ENCODE measurements around the gene PROM2. TPM values are rescaled to one million over a fixed set of nuclear protein-coding genes. Genes with fewer than 3 reads are reported as not detected.

The PROM2 gene
- total RNA-seq, 1 donor from 2014 or later = 0.93 TPM

GRCh38 chr2:95315801-95316411, 41.7 kb downstream of the PROM2 start:
- intact Hi-C loops (cut with micrococcal nuclease) = no loop called here

DNA sequence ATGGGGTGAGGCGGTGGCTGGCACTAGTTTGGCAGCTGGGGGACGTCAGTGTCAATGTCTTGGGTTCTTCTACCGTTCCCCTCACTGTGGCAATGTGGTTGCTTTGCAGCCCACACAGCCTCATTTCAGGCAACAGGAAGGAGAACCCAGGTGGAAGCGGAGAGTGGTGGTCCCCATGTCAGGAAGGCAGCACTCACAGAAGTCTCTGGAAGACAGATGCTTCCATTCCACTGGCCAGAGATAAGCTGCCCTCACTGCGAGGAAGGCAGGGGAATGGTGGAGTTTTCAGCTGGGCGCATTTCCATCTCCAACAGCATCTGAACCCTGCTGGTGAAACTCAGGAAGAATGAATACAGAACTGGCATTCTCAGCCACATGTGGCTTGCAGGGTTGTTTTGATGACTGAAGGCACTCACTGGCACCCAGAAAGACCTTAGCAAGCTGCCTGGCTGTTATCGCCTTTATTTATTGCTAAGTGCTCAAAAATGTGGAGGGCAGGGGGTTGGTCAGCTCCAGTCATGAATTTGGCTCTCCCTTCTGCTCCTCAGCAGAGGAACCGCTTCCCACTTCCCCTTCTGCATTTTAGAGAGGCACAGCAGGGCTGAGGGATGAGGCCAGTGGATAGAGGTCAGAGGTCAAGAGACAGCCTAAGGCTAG, 42.3 kb downstream of the PROM2 start:
- Mint-ChIP-seq H3K27ac (no peak overlapping the region), H3K27me3 (no peaks in the 10 kb centered on the region), H3K9me3 (no peaks in the 10 kb centered on the region), H3K36me3 (ENCODE audit: low read depth) (no peaks in the 10 kb centered on the region), H3K4me1 (no peaks in the 10 kb centered on the region), H3K4me3 (no peak overlapping the region)
- ATAC-seq (ENCODE audit: low read depth) = no peak
- POLR2A ChIA-PET = no interaction called here
- TF ChIP-seq, protein P1, sequence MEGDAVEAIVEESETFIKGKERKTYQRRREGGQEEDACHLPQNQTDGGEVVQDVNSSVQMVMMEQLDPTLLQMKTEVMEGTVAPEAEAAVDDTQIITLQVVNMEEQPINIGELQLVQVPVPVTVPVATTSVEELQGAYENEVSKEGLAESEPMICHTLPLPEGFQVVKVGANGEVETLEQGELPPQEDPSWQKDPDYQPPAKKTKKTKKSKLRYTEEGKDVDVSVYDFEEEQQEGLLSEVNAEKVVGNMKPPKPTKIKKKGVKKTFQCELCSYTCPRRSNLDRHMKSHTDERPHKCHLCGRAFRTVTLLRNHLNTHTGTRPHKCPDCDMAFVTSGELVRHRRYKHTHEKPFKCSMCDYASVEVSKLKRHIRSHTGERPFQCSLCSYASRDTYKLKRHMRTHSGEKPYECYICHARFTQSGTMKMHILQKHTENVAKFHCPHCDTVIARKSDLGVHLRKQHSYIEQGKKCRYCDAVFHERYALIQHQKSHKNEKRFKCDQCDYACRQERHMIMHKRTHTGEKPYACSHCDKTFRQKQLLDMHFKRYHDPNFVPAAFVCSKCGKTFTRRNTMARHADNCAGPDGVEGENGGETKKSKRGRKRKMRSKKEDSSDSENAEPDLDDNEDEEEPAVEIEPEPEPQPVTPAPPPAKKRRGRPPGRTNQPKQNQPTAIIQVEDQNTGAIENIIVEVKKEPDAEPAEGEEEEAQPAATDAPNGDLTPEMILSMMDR (IDR thresholded peaks at IDR 0.05) = no peak
- intact Hi-C loops (cut with micrococcal nuclease) = no loop called here
- CTCF ChIA-PET = no interaction called here
- DNase-seq = no peak

More at GRCh38 chr2:95315801-95316411, 41.7 kb downstream of the PROM2 start:
- H3K36me3 Mint-ChIP-seq (ENCODE audit: low read depth) = no peaks in the 10 kb centered on the region
- H3K4me1 Mint-ChIP-seq = no peaks in the 10 kb centered on the region
- no peaks in the 10 kb centered on the region for H3K9me3 Mint-ChIP-seq
- DNase-seq (no peak), ATAC-seq (ENCODE audit: low read depth) (no peak)
- POLR2A ChIA-PET = no interaction called here
- H3K27ac Mint-ChIP-seq = no peak overlapping the region
- H3K4me3 Mint-ChIP-seq = no peak overlapping the region
- CTCF ChIA-PET = no interaction called here
- H3K27me3 Mint-ChIP-seq = no peaks in the 10 kb centered on the region
- TF ChIP-seq, protein P1 (IDR thresholded peaks at IDR 0.05) = no peak

DNA sequence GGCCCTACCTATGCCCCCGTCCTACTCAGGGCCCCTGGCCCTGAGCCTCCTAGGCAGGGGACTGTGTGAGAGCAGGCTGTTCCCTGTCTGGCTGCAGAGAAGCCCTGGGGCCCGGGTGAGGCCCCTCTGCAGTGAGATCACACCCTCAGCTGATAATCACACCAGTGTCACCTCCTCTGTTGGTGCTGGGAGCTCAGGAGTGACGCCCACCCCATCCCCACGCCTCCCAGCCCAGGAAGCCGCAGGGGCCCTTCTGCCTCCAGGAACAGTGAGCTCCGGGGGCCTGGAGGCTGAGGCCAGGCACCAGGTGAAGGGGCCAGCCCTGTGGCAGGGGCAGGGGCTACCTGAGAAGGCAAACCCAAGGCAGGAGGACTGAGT, 42.9 kb downstream of the PROM2 start:
- H3K4me3 Mint-ChIP-seq = no peak overlapping the region
- no peaks in the 10 kb centered on the region for H3K9me3 Mint-ChIP-seq
- DNase-seq = no peak
- intact Hi-C loops (cut with micrococcal nuclease) = no loop called here
- no peak overlapping the region for H3K27ac Mint-ChIP-seq
- H3K36me3 Mint-ChIP-seq (ENCODE audit: low read depth) = no peaks in the 10 kb centered on the region
- CTCF ChIA-PET = no interaction called here
- H3K4me1 Mint-ChIP-seq = no peaks in the 10 kb centered on the region
- ATAC-seq (ENCODE audit: low read depth) = no peak
- TF ChIP-seq, protein P1 (IDR thresholded peaks at IDR 0.05) = no peak
- POLR2A ChIA-PET = no interaction called here
- H3K27me3 Mint-ChIP-seq = no peaks in the 10 kb centered on the region

- no peak overlapping the region for H3K27ac Mint-ChIP-seq
- POLR2A ChIA-PET = no interaction called here
Measured at GRCh38 chr2:95317665-95318425, 43.6 kb downstream of the PROM2 start.

More at GRCh38 chr2:95317665-95318425, 43.6 kb downstream of the PROM2 start:
- H3K36me3 Mint-ChIP-seq (ENCODE audit: low read depth) = no peaks in the 10 kb centered on the region
- H3K9me3 Mint-ChIP-seq = no peaks in the 10 kb centered on the region
- ATAC-seq (ENCODE audit: low read depth) (no peak), DNase-seq (no peak)
- no peak overlapping the region for H3K4me3 Mint-ChIP-seq
- TF ChIP-seq, protein P1 (IDR thresholded peaks at IDR 0.05) = no peak
- H3K4me1 Mint-ChIP-seq = no peaks in the 10 kb centered on the region
- CTCF ChIA-PET = no interaction called here
- H3K27me3 Mint-ChIP-seq = no peaks in the 10 kb centered on the region
- intact Hi-C loops (cut with micrococcal nuclease) = no loop called here
